Neural cell (in vitro differentiated cells): ENCODE data around the gene PPFIA3. TPM values are rescaled to one million over a fixed set of nuclear protein-coding genes. Genes with fewer than 3 reads are reported as not detected.

Experiments
- H2AFZ ChIP-seq: fragments of 200-600, 300-800 bp; sonication (generic), shearing (Covaris generic); 2 replicates; pipeline ENCODE4 v1.6.0; 2014; ENCODE audit warnings: low read depth, mild to moderate bottlenecking, antibody characterized with exemption, low read length, moderate library complexity
- H3F3A ChIP-seq: fragments of 200-600 bp; shearing (Covaris generic); 2 replicates; pipeline ENCODE4 v1.6.1; 2016; ENCODE audit warnings: mild to moderate bottlenecking, moderate library complexity, mixed read lengths, antibody characterized with exemption, low read length; ENCODE audit not compliant: insufficient read depth, poor library complexity, severe bottlenecking
- H3K27ac ChIP-seq: fragments of 200-600, 300-800 bp; sonication (generic), shearing (Covaris generic); 2 replicates; pipeline ENCODE4 v1.5.1; 2014; ENCODE audit warnings: mild to moderate bottlenecking, low read length, moderate library complexity
- H3K27me3 ChIP-seq: fragments of 300-800, 200-600 bp; sonication (generic), shearing (Covaris generic); 2 replicates; pipeline ENCODE4 v1.6.0; 2014; ENCODE audit warnings: mild to moderate bottlenecking, low read depth, low read length, moderate library complexity; ENCODE audit not compliant: insufficient read depth
- H3K36me3 ChIP-seq: fragments of 300-800, 200-600 bp; sonication (generic), shearing (Covaris generic); 2 replicates; pipeline ENCODE4 v1.5.1; 2014; ENCODE audit warnings: mild to moderate bottlenecking, antibody characterized with exemption, low read length, moderate library complexity; ENCODE audit not compliant: insufficient read depth
- H3K4me2 ChIP-seq: fragments of 300-800, 200-600 bp; sonication (generic), shearing (Covaris generic); 2 replicates; pipeline ENCODE4 v1.6.0; 2014; ENCODE audit warnings: mild to moderate bottlenecking, low read length
- H3K4me3 ChIP-seq: fragments of 300-800, 200-600 bp; sonication (generic), shearing (Covaris generic); 2 replicates; pipeline ENCODE4 v1.5.1; 2014; ENCODE audit warnings: mild to moderate bottlenecking, low read length, moderate library complexity
- H3K79me2 ChIP-seq: fragments of 200-600 bp; shearing (Covaris generic); replicated peaks from 2 replicates; pipeline ENCODE4 v1.6.0; 2014; ENCODE audit warnings: mild to moderate bottlenecking, low read length, moderate library complexity; ENCODE audit not compliant: insufficient read depth
- H3K9ac ChIP-seq: fragments of 300-800, 200-600 bp; sonication (generic), shearing (Covaris generic); 2 replicates; pipeline ENCODE4 v1.6.1; 2016; ENCODE audit warnings: mild to moderate bottlenecking, low read length, mixed read lengths
- H3K9me2 ChIP-seq: fragments of 200-600 bp; shearing (Covaris generic); 2 replicates; pipeline ENCODE4 v1.6.1; 2016; ENCODE audit warnings: mild to moderate bottlenecking, low read length, mixed read lengths; ENCODE audit not compliant: insufficient read depth
- H3K9me3 ChIP-seq: fragments of 200-600, 300-800 bp; sonication (generic), shearing (Covaris generic); 2 replicates; pipeline ENCODE4 v1.6.1; 2016; ENCODE audit warnings: mild to moderate bottlenecking, mixed run types, low read length, moderate library complexity, mixed read lengths
- H4K20me1 ChIP-seq: fragments of 200-600 bp; shearing (Covaris generic); 2 replicates; pipeline ENCODE4 v1.6.1; 2016; ENCODE audit warnings: mild to moderate bottlenecking, mixed run types; ENCODE audit not compliant: insufficient read depth
- CTCF ChIP-seq: fragments of 450-650 bp; IDR thresholded peaks from 2 replicates; pipeline ENCODE4 v1.5.1; 2014; ENCODE audit warnings: antibody characterized with exemption, mild to moderate bottlenecking, moderate library complexity; ENCODE audit not compliant: poor library complexity, severe bottlenecking
- EP300 ChIP-seq: fragments of 450-650 bp; conservative IDR thresholded peaks from 2 replicates; pipeline ENCODE4 v1.6.1; 2014; ENCODE audit warnings: antibody characterized with exemption, mild to moderate bottlenecking, moderate library complexity; ENCODE audit not compliant: poor library complexity, severe bottlenecking
- EZH2 ChIP-seq: fragments of 200-600, 300-800 bp; shearing (Covaris generic), sonication (generic); IDR thresholded peaks from 2 replicates; pipeline ENCODE4 v1.6.1; 2014; ENCODE audit warnings: antibody characterized with exemption, low read length, borderline replicate concordance, mild to moderate bottlenecking; ENCODE audit not compliant: insufficient read depth, poor library complexity, severe bottlenecking
- MXI1 ChIP-seq: fragments of 450-650 bp; conservative IDR thresholded peaks from 2 replicates; pipeline ENCODE4 v1.6.1; 2014; ENCODE audit warnings: antibody characterized with exemption, mild to moderate bottlenecking; ENCODE audit not compliant: poor library complexity, severe bottlenecking
- POLR2AphosphoS5 ChIP-seq: IDR thresholded peaks from 2 replicates; pipeline ENCODE4 v1.6.1; 2012
- RAD21 ChIP-seq: fragments of 450-650 bp; conservative IDR thresholded peaks from 2 replicates; pipeline ENCODE4 v1.6.1; 2014; ENCODE audit warnings: antibody characterized with exemption, mild to moderate bottlenecking, moderate library complexity
- REST ChIP-seq: IDR thresholded peaks from 2 replicates; pipeline ENCODE4 v1.6.1; 2012; ENCODE audit warnings: borderline replicate concordance
- SMC3 ChIP-seq: fragments of 450-650 bp; conservative IDR thresholded peaks from 2 replicates; pipeline ENCODE4 v1.6.1; 2014; ENCODE audit warnings: antibody characterized with exemption, mild to moderate bottlenecking, moderate library complexity; ENCODE audit not compliant: poor library complexity
- TAF1 ChIP-seq: IDR thresholded peaks from 2 replicates; pipeline ENCODE4 v1.6.1; 2012; ENCODE audit warnings: low read depth
- polyA plus RNA-seq: library from polyadenylated mRNA; depleted of rRNA; stranded (reverse); fragments of >200 nt; gene quantifications from 2 replicates; pipeline ENCODE4 v1.2.3, GENCODE V29; 2014

PPFIA3 gene
- polyA plus RNA-seq, 1 donor from 2014 or later = 80.7 TPM

GRCh38 chr19:49188626-49189200 is 69.4 kb downstream of the PPFIA3 start:
- H3K9me2 ChIP-seq = no peaks in the 10 kb centered on the region
- H3F3A ChIP-seq = no peaks in the 10 kb centered on the region
- H3K9me3 ChIP-seq = no peaks in the 10 kb centered on the region
- H3K27ac ChIP-seq = no peak overlapping the region
- H3K79me2 ChIP-seq = no peaks in the 10 kb centered on the region
- no peak overlapping the region for H3K9ac ChIP-seq
- H3K4me2 ChIP-seq = no peak overlapping the region
- H4K20me1 ChIP-seq = no peaks in the 10 kb centered on the region
- H3K36me3 ChIP-seq = peaks cover 15% of the 10 kb centered on the region
- no peak overlapping the region for H2AFZ ChIP-seq
- H3K27me3 ChIP-seq = no peaks in the 10 kb centered on the region
- TF ChIP-seq MXI1 (no peak), SMC3 (no peak), EP300 (no peak), REST (no peak), EZH2 (no peak), RAD21 (no peak), CTCF (no peak), POLR2AphosphoS5 (no peak), TAF1 (no peak)
- H3K4me3 ChIP-seq = no peak overlapping the region

GRCh38 chr19:49189259-49189658 is 69.9 kb downstream of the PPFIA3 start:
- H2AFZ ChIP-seq = no peak overlapping the region
- no peak overlapping the region for H3K4me2 ChIP-seq
- H3K9ac ChIP-seq = no peak overlapping the region
- no peaks in the 10 kb centered on the region for H3K79me2 ChIP-seq
- H3K36me3 ChIP-seq = peaks cover 15% of the 10 kb centered on the region
- no peaks in the 10 kb centered on the region for H3F3A ChIP-seq
- no peak overlapping the region for H3K4me3 ChIP-seq
- H3K9me3 ChIP-seq = no peaks in the 10 kb centered on the region
- no peaks in the 10 kb centered on the region for H3K9me2 ChIP-seq
- TF ChIP-seq EZH2 (no peak), REST (no peak), CTCF (no peak), EP300 (no peak), MXI1 (no peak), RAD21 (no peak), POLR2AphosphoS5 (no peak), TAF1 (no peak), SMC3 (no peak)
- no peaks in the 10 kb centered on the region for H3K27me3 ChIP-seq
- H4K20me1 ChIP-seq = no peaks in the 10 kb centered on the region
- H3K27ac ChIP-seq = no peak overlapping the region
